Thyroid gland (tissue), 4 donors: ENCODE results near the gene PNKD.

Experiments
- POLR2A ChIP-seq, 2 donors: fragments of 450-650 bp; IDR thresholded peaks; one replicate each; pipeline ENCODE4 v1.6.1; 2017; ENCODE audit warnings: antibody characterized with exemption in 2 of 2, mild to moderate bottlenecking in 2 of 2, moderate library complexity in 1 of 2
- TF ChIP-seq, protein P1 (sequence below), 6 experiments: fragments of 200-600 bp in 3 of 6; fragments of 450-650 bp in 3 of 6; sonication (generic) in 3 of 6; IDR thresholded peaks; one replicate each; pipeline ENCODE4 v1.5.1; 2016 to 2019; ENCODE audit warnings: antibody characterized with exemption in 6 of 6, mild to moderate bottlenecking in 2 of 6, inconsistent platforms in 1 of 6, moderate library complexity in 1 of 6

- no peak for TF ChIP-seq POLR2A (IDR thresholded peaks at IDR 0.05)
- TF ChIP-seq, protein P1, sequence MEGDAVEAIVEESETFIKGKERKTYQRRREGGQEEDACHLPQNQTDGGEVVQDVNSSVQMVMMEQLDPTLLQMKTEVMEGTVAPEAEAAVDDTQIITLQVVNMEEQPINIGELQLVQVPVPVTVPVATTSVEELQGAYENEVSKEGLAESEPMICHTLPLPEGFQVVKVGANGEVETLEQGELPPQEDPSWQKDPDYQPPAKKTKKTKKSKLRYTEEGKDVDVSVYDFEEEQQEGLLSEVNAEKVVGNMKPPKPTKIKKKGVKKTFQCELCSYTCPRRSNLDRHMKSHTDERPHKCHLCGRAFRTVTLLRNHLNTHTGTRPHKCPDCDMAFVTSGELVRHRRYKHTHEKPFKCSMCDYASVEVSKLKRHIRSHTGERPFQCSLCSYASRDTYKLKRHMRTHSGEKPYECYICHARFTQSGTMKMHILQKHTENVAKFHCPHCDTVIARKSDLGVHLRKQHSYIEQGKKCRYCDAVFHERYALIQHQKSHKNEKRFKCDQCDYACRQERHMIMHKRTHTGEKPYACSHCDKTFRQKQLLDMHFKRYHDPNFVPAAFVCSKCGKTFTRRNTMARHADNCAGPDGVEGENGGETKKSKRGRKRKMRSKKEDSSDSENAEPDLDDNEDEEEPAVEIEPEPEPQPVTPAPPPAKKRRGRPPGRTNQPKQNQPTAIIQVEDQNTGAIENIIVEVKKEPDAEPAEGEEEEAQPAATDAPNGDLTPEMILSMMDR (IDR thresholded peaks at IDR 0.05): no peak
Observed at GRCh38 chr2:218327451-218328210, 57.3 kb downstream of the PNKD start.
